GM19395 (cell line): ENCODE results near the gene CACNA1F.
"Not testable (repeated sequence)": the region's sequence is repeated elsewhere in the genome, so short reads cannot be mapped to it uniquely, and the experiment has no call there.

Source experiments
- ATAC-seq: cut with Tn5 transposase; IDR thresholded peaks from one replicate; pipeline ENCODE4 v1.9.1; 2021; ENCODE audit warnings: mild to moderate bottlenecking, moderate library complexity; ENCODE audit not compliant: unreplicated experiment

The CACNA1F gene

DNA sequence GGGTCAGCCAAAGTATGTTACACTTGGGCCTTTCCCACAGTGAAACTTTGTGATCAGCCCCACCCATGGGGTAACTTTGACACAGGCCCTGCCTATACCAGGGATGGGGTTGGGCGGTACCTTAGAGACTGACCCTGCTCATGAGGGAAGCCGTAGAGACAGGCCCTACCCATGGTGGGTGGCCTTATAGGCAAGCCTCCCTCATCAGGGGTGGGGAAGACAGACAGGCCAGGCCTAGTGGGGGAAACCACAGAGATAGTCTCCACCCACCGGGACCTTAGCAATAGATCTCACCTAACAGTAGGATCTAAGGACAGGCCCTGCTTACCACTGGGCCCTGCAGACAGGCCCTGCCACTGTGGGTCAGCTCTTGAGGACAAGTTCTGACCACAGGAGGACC is 54.6 kb downstream of the CACNA1F start:
- no peak for ATAC-seq

GRCh38 chrX:49177873-49178480 is 55.2 kb downstream of the CACNA1F start:
- ATAC-seq, result no peak

DNA sequence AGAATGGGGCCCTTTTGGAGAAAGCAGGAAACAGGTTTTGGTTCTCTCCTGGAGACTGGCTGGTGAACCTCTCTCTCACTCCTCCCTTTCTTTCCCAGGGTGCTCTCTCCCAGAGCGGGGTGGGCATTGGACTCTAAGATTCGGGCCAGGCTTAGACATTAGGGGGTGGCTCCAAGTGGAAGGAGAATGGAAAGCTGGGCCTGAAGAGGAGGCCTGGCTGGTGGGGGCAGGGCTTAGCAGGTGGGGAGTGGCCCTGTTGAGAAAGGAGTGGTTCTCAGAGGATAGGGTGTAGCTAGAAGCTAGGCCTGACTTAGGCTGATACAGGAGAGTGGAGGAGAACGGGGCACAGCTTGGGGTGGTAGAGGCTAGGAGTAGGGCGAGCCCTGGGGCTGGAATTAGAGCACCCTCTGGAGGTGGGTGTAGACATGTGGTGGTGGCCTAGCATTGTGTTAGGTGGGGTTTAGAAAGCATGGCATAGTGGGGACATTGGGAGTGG is 55.8 kb downstream of the CACNA1F start:
- no peak for ATAC-seq

GRCh38 chrX:49176421-49177326 is 56.5 kb downstream of the CACNA1F start:
- ATAC-seq, result no peak

DNA sequence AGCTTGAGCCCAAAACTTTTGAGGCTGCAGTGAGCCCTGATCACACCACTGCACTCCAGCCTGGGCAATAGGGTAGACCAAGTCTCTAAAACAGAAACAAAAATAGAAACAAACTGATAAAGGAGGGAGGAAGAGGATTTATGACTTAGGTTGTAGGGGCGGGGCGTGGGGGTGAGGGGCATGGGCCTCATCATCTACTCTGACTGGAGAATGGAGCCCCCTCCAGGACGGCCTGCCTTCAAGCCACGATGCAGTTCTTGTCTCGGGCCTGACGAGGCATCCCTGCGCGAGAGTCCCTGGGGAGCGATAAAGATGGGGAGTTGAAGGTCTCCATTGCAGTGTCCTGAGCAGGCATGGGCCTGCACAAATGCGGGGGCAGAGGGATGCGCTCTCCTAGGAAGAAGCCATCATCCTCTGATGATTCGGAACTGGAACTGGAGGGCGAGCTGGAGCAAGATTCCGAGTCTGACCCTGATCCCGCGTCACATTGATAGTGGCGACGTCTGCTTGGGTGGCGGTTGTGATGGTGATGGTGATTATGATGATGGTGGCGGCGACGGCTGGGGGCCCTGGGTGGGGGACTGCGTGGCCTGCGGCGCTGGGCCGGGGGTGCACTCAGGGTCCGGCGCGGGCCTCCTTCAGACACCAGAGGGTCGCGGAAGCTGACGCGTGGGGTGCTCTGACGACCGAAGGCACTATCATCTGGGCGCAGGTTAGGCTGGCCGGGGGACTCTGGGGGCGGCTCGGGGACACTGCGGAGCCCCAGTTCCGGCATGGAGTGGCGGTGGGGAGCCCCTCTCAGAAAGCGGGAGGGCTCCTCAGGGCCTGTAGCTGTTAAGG is 57.5 kb downstream of the CACNA1F start:
- no peak for ATAC-seq

DNA sequence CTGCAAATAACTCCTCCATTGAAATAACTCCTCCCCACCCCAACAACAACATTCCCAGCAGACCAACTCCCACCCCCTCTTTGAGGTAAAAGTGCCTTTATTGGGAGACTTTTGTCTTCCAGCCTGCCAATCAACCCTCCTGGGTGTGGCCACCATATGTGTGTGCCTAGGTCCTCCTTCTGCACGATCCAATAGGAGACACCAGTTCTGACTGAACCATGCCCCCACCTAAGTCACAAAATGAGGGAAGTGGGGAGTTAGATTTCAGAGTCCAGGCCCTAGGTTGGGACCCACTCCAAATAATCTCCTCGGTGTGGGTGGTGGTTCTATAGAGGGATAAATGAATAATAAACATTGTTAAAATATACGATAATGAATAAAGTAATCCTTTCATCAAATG is 58.4 kb downstream of the CACNA1F start:
- no peak for ATAC-seq

DNA sequence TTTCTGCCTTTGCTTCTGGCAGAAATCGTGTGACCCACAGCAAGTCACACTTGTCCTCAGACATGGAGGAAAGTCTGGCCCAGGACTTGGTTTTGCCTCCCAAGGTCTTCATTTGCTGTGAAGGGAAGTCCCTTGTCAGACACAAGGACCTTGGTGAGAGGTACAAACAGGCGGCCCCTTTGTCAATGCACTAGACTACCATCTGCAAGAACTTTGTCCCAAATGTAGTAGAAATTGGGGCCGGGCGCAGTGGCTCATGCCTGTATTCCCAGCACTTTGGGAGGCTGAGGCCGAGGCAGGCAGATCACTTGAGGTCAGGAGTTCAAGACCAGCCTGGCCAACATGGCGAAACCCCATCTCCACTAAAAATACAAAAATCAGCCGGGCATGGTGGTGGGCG is 59.6 kb downstream of the CACNA1F start:
- not testable (repeated sequence) for ATAC-seq

DNA sequence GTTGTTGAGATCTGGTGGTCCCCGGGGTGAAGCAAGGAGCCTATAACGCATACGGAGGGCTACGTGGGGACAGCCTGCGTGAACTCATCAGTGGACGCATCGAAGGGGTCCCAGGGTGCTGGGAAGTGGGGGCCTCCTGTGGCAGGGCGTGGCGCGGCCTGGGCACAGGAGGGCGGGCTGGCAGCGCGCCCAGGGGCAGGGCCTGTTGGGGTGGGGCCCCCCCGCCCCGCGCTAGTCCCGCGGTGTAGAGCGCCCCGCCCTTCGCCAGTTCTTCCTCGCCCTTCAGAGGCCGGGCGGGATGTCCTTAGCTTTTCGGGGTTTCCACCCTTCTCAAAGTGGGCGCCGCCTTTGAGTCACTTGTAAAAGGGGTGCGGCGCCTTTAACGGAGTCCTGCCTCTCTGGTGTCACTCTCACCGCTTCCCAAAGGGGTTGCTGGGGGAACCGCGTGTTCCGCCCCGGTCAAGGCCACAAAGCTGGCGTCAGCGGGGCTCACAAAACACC is 60.8 kb downstream of the CACNA1F start:
- peak; percentile 65 for ATAC-seq

DNA sequence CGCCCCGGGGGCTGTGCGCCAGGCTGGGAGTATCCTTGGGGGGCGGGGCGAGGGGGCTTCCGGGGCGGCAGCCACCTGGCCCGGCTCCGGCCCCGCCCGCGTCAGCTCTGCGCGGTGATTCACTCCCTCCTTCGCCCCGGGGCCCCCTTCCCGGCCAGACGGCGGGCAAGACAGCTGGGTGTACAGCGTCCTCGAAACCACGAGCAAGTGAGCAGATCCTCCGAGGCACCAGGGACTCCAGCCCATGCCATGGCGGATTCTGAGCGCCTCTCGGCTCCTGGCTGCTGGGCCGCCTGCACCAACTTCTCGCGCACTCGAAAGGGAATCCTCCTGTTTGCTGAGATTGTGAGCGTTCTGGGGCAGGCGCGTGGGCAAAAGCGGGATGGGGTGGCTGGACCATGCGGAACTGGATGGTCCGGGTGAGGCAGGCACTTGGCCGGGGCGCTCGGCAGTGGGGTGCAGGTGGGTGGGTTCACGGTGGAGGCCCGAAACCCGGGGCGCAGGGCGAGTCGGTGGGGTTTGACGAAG is 61.3 kb downstream of the CACNA1F start, which contains the start of gene PLP2:
TSS of gene PLP2 (plus strand) at position 147 of the 528 bp plus-strand sequence. CDS start at position 250, 103 bp downstream.
- peak; percentile 30 for ATAC-seq

DNA sequence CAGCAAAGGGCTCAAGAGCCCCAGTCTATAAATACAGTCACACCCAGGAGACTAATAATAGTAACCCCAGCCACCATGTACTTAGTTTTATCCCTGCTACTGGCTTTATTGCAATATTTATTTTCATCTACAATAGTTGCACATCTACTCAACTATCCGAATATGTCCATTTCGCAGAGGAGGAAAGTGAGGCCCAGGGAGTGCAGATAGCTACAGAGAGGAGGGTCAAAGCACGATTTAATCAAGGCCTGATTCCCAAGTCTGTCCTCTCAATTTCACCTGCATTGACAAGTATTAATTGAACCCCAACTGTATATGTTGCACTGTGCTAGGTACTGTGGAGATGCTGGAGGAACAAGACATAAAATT is 65.4 kb downstream of the CACNA1F start:
- no peak for ATAC-seq

DNA sequence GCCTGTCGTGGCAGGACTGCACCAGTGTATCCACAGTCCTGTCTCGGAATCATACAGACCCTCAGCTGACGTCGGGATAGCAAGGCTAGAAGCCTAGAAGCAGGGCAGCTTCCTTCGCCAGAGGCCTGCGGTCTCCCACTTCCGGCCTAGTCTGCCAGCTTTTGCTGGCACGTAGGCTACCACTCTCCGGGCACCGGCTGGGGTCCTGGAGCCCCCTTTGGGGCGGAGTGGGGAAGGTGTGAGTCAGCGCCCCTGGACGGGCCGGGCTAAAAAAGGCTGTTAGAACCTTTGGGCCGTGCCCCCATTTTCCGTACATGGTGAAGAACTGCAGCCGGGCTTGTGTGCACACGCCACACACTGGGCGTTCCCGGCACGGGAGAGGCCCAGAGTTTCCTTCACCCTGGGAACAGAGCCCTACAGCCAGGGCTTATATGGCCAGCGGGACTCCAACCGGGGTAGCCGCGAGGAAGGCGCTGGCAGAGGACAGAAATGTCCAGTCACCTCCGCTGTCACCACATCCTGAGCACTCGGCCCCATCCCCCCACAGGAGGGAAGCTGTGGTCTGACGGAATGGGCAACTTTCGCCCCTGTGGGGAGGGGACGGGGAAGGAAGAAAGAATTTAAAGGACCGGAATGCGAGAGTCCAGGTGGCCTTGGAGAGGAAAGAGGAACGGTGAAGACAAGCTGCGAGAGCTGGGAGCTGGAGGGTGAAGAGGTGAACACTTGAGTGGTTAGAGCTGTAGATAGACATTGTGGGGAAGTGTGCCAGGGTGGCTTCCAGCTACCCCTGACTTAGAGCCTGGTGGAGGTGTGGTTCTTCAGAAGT is 66.0 kb downstream of the CACNA1F start:
- peak; percentile 24 for ATAC-seq

DNA sequence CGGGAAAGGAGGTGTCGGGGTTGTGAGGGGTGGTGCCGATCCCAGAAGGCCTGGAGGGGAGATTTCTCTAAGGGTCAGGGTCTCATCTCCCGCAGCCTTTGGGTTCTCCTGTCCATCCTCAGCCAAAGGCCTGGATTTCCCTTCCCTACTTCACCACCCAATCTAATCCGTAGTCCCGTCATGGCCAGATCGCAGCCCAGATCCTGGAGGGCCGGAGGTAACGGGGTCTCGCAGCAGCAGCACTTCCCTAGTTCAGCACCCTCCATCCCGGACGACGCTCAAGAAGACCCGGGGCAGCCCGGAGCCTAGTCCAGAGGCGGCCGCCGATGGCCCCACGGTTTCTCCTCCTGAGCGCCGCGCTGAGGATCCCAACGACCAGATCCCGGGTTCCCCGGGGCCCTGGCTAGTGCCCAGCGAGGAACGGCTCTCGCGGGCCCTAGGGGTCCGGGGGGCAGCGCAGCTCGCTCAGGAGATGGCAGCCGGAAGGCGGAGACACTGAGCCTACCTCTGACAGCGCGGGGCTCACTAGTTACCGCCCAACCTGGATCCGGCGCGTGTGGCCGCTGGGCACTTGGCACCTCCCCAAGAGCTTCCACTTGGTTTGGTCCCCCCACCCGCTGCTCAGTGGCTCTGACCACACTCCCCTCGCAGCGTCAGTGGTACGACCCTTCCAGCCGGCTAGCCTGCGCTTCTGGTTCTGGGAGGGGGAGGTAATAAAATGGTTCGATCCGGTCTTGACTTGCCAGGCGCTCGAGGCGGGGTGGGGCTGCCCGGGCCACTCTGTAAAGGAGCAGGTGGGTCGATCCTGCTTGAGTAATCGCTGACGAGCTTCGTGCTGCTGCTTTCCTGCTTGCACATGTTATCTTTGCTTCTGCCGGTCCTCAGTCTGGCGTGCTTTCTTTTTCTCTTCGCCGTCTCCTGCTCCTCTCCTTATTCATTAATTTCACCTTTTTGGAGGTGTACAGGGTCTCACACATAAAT is 66.9 kb downstream of the CACNA1F start:
- peak; percentile 43 for ATAC-seq

DNA sequence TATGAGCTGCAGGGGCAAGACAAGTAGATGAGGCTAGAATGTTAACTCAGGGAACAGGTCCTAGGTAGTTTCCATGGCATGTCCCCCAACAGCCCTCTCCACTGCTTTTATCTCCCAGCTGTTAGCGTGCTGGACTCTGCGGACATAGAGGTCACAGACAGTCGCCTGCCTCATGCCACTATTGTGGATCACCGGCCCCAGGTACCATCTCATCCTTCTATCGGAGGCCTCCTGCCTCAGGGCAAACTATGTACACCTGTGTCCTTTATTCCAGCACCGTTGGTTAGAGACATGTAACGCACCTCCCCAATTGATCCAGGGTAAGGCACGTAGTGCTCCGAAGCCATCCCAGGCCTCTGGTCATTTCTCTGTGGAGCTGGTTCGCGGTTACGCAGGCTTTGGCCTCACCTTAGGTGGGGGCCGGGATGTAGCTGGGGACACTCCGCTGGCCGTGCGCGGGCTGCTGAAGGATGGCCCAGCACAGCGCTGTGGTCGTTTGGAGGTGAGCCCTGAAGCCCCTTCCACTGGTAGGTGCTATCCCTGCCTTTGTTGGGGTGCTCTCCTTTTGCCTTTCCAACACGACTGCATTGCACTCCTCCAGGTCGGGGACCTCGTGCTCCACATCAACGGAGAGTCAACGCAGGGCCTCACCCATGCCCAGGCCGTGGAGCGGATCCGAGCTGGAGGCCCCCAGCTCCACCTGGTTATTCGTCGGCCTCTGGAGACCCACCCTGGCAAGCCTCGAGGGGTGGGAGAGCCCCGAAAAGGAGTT is 68.4 kb downstream of the CACNA1F start:
- no peak for ATAC-seq

DNA sequence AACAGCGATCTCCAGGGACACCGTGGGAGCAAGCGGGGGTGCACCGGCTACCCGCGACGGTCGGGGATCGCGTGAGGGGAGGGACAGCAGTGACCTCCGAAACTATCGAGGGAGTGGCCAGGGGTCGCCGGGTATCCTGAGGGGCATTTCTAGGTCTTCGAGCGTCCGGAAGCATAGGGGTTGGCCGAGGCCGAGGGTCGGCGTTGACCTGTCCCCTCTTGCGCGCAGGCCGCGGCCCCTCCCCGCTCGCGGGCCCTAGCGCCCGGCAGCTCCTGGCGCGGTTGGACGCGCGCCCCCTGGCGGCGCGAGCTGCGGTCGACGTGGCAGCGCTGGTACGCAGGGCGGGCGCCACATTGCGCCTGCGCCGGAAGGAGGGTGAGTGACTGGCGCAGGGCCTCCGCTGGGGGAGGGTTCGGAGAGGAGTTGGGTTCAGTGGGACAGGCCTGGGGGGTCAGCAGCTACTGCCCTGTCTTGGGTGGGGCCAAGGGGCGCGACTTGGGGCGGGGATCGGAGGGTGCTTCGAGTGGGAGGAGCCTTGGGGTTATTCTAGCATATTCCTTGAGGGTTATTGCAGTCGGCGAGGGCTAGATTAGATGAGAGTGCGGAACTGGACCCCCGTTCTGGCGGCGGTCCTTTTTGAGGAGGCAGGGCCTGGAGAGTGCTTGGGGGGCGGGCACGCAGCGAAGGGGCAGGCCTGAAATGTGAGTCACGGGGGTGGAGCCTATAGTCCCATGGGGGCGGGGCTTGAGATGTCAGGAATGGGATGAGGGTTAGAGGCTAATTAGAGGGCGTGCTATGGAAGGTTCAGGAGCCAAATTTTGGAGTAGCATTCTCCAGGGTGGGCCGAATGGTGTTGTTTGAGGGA is 69.4 kb downstream of the CACNA1F start:
- ATAC-seq, result no peak

DNA sequence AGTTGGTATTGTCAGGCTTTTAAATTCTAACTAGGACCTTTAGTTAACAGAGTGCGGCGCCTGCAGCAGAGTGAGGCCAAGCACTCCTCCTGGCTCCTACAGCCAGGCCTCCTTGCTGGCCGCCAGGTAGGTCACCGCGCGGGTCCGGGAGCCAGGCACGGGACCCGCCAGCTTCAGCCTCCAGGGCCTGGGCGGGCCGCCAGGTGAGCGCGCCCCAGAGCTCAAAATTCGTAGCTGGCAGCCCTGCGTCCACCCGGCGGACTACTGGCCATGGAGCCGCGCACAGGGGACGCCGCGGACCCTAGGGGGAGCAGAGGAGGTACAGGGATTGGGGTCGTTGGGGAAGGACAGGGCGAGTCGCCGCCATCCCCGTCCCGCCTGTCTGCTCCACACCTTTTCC is 70.5 kb downstream of the CACNA1F start, which contains the start of gene MAGIX:
TSS of gene MAGIX (plus strand) at position 139 of the 400 bp plus-strand sequence. CDS start at position 271, 132 bp downstream.
- no peak for ATAC-seq

DNA sequence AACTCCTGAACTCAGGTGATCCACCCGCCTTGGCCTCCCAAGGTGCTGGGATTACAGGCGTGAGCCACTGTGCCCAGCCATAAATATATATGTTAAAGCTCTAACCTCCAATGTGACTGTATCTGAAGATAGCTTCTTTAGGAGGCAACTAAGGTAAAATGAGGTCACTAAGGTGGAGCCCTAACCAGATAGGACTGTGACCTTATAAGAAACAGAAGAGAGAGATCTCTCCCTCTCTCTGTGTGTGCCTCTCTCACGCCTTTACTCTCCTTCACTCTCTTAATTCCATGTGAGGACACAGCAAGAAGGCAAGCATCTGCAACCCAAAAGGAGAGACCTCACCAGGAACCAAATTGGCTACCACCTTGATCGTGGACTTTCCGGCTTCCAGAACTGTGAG is 71.5 kb downstream of the CACNA1F start:
- no peak for ATAC-seq

- no peak for ATAC-seq
Measured at GRCh38 chrX:49160908-49161307, 72.2 kb downstream of the CACNA1F start.
